ENCODE data around the gene CNFN.

Gene CNFN

GRCh38 chr19:42407816-42408175, 17.7 kb upstream of the CNFN start:
- DNase-seq = no peak

DNA sequence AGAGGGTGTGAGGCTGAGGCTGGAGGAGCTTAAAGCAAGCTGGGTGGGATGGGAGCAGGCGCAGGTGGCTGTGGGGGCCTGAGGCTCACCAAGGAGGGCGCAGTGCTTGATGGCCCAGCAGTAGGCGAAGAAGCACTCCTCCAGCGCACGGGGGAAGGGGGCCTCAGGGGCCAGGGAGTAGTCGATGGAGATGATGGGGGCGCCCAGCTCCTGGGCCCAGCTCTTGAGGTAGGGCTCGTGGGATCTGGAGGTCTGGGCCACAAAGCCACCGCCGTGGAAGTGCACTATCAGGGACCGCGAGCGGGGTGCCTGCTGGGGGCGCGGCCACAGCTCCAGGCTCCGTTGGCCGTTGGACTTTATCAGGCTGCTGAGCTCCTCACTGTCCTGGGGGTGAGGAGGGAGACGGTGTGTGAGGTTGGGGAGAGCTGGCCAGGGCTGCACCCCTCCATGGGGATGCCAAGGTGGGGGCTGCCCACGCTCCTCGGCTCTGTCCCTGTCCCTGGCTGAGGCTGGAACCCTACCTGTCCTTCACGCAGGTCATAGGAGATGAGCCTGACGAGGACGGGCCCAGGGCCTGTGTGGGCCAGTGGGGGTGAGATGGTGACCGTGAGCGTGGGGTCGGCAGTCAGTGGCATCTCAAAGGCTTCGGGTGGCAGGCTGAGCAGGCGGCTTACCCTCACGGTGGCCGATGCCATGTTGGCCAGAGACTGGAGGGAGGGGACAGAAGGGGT, 17.2 kb upstream of the CNFN start:
- no peak for DNase-seq

DNA sequence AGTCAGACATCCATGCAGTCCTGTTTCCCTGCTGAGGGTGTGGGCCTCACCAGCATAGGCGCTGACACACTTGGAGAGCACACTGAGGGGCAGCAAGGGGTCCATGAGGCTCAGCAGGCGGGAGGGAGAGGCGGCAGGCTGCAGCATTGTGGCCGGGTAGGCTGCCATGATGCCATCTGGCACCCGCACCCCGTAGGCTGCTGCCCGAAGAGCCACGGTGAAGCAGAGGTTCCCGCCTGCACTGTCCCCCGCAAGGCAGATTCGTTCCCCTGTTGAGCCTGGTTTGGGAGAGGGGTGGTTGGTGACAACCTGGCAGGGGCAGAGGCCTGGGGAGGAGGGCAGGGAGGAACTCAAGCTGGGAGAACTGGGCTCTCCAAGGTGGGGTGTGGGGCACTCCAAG, 16.0 kb upstream of the CNFN start:
- DNase-seq = no peak

- no peak for DNase-seq
Observed at GRCh38 chr19:42403586-42403985, 13.5 kb upstream of the CNFN start.

DNA sequence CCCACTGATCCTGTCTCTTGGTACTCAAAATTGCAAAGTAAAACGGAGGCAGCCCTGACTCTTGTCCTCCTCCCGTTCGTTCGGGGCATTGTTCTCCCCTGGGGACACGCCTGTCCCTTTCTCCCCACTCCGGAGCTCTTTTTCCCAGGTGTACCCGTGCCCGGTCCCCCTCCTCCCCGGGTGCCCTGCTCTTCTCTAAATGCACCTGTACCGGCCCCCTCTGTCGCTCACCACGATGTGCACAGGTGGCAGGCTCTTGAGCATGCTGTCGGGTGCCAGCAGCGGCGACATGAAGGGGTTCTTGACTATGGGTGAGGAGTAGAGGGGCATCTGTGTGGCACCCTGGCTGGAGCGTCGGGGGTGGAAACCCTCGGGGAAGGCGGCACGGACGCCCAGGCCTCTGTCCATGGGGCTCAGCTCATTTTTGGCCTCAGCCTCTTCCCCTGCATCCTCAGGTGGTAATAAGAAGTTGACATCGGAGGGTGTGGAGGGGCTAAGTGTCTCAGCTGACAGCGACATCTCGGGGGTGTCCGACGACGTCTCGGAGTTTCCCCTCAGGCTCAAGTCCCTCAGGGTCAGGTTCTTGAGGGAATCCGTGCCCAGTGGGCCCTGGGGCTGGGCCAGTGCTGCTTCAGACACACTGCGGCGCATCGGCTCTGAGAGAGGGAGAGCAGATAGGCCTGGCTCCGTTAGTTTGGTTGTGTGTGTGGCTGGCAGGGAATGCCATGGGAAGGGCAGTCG, 12.4 kb upstream of the CNFN start:
- DNase-seq = no peak

DNA sequence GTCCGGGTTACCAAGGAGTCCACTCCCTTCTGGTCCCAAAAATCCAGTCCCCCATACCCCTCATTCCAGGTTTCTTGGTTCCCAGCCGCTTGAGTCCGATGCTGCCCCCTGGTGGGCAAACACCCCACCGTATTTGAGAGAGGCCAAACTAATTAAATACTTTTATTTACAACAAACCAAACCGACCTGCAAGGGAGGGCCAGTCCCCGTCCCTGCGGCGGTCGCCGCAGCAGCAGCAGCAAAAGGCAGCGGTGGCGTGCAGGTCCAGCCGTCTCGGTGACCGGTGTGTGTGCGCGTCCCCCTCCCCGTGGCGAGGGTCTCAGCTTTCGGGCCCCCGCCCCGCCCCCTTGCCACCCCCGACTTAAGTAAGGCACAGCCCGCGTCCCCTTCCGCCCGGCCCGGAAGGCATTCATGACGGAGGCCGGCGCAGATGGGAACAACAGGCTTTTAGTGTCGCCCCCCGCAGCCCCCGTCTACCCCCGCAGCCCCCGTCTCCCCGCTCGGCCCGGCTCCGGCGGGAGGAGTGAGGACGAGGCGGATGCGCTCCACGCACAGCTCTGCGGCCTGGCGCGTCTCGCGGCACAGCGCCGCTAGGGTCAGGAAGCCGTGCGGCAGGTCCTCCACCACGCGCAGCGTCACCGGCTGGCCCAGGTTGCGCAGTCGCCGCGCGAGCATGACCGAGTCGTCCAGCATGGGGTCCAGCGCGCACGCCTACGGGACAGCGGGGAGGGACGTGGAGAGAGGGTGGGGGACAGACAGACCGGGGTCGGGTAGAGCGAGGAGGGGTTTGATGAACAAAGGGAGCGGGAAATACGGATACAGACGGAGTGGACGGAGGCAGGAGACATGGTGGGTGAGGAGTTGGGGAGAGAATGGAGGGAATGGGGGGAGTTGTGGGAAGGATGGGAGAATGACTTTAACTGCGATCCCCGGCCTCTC, 11.5 kb upstream of the CNFN start:
- no peak for DNase-seq

DNA sequence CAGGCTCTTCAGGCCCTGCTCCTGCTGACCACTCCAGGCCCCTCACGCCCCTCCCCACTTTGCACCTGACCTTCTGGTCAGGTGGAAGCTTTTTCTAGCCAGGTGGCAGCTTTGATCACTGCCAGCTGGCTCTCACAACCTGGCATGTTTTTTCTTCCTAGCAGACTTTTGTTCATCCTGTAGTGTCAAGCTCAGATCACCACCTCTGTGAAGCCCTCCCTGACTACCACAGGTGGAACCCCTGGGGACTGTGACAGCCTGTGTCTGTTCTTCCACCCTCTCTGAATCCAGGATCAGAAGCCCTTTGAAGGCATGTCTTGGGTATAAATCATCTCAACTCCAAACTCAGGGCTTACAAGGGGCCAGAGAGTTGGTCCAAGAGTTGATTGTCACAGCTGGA, 10.3 kb upstream of the CNFN start:
- DNase-seq = no peak

GRCh38 chr19:42397263-42398166, 7.4 kb upstream of the CNFN start:
- DNase-seq = no peak

DNA sequence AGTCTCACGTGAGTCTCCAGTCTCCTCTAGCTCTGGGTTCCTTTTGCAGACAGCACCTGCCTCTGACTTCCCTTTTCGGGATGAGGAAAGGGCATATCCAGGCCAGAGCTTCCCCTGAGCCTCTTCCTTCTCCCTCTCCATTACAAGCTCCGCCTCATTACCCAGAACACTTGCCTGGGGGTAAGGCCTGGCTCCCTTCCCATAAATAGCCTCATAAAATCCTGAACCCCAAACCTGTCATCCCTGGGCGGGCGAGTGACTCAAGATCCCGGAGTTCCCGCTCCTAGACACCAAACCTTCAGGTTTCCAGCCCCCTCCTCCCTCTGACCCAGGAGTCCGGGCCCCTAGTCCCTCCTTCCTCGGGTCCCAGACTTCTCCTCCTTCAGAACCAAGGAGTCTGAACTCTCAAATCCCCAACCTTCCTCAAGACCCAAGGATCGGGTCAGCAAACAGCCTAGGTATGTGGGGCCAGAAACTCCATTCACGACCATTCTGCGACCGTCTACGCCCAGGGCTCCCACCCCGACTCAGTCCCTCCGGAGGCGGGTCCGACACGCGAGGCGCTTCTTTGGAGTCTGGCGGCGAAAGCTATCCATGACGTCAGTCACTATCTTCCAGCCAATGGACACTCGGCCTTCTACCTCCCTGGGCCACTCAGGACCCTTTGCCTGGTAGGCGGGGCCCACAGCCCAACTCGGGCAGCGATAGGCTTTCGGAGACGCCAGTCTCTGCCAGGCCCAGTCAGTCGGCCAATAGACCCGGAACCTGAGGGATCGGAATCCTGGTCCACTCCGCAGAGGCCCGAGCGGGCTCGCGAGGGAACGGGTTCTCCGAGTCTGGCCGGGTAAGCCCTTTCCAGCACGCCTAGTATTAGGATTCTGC, 6.5 kb upstream of the CNFN start:
- DNase-seq = peak; percentile 93

GRCh38 chr19:42394751-42395150, 4.7 kb upstream of the CNFN start:
- no peak for DNase-seq

- no peak for DNase-seq
Observed at GRCh38 chr19:42392165-42392564, 2.1 kb upstream of the CNFN start.

- no peak for DNase-seq
Observed at GRCh38 chr19:42388851-42389489, 1.1 kb downstream of the CNFN start.

DNA sequence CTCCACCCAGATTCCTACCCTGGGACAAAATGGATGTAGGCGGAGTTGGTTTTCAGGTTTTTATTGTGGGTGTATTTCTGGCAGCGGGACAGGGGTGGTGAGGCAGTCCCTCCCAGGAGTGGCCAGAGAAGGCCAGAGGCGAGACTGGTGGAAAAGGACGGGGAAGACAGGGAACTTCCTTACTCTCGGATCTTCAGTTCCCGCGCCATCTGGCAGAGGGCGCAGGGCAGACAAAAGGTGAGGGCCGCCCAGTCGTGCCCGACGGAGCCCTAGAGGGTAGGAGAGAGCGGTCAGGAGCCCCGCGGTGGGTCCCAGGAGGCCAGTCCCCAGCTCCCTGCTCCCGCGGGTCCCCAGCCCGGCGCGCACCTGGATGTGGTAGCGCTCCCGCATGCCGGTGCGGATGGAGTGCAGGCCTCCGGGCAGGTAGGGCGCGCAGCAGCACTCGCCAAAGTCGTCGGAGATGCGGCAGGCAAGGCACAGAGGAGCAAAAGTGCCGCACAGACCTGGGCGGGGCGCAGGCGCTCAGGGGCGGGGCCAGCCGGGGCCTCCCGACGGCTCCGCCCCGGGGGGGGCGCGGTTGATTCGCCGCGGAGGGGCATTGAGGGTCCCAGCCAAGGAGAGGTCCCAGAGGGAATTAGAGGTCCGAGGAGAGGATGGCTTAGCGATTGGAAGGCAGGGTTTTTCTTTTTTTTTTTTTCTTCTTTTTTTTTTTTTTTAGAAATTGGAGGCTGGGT, 3.0 kb downstream of the CNFN start:
- DNase-seq = no peak

- no peak for DNase-seq
Observed at GRCh38 chr19:42380155-42380554, 9.9 kb downstream of the CNFN start.

DNA sequence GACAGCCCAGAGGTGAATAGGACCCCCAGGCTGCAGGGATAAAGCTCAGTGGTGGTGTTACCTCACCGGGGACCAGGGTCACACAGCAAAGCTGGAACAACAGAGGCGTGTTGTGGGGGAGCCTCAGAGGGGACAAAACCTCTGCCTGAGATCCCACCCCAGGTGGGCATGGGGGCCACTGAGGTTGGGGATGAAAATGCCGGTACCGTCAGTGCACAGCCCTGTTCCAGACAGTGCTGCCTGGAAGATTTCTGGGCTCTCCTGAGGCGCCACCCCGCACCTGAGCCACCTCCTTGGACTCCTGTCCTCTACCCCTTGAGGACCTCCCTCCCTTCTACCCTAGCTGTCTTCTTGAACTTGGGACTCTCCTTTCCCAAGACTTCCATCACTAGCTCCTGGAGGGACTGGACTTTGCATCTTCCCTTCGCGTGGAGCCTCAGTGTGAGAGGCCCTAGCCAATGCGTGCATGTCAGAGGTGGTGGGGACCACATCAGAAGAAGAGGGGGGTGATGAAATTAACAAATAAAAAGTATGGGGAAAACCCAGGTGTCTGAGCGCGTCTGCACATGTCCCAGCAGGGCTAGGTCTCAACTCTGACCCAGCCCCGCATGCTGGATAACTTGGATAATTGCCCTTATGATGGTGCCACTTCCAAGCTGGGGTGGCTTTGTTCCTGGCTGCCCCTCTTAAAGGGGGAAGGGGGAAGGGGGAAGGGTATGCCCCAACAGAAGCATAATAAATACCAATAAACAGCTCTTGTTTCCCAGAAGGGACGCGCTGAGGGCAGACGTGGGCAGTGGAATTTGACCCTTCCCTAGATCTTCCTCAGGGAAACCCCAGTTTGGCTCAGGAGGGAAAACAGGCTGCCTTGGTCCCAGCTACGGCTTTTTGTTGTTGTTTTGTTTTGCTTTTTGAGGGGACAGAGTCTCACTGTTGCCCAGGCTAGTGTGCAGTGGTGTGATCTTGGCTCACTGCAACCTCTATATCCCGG, 11.6 kb downstream of the CNFN start:
- DNase-seq = no peak

- DNase-seq = no peak
Observed at GRCh38 chr19:42376177-42376555, 13.9 kb downstream of the CNFN start.

- no peak for DNase-seq
Observed at GRCh38 chr19:42375415-42376176, 14.5 kb downstream of the CNFN start.

DNA sequence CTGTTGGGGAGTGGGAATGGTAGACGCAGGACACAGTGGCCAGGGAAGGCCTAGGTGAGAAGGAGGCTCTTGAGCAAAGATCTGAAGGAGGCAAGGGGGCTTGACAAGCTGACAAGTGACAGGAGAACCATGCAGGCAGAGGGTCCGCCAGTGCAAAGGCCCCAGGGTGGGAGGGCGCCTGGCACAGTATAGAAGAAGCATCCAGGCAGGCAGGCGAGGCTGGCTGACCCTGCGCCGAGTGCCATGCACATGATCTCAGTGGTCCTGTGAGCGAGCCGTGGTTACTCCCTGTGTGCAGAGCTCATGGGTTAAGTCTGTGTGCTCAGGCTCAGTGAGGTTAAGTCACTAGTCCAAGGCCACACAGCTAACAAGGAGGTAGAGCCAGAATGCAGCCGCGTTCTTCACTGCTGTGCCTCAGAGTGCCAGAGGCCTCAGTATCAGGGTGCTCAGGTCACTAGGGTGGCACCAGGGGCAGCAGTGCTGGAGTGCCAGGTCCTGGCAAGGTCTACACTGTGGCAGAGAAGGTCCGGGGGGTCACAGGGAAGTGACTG, 15.2 kb downstream of the CNFN start:
- DNase-seq = no peak
